Stimulated activated CD8-positive, alpha-beta memory T cell treated with anti-CD3 and anti-CD28 coated beads, Interleukin-15, amount 100 ng/mL, for 4 hours (primary cell): ENCODE measurements around the gene BSN.

ENCODE experiments used
- DNase-seq, 2 donors: peaks; one replicate each; pipeline ENCODE4 v3.0.0-alpha.2; 2020; ENCODE audit warnings: low read depth in 2 of 2

Gene BSN

DNA sequence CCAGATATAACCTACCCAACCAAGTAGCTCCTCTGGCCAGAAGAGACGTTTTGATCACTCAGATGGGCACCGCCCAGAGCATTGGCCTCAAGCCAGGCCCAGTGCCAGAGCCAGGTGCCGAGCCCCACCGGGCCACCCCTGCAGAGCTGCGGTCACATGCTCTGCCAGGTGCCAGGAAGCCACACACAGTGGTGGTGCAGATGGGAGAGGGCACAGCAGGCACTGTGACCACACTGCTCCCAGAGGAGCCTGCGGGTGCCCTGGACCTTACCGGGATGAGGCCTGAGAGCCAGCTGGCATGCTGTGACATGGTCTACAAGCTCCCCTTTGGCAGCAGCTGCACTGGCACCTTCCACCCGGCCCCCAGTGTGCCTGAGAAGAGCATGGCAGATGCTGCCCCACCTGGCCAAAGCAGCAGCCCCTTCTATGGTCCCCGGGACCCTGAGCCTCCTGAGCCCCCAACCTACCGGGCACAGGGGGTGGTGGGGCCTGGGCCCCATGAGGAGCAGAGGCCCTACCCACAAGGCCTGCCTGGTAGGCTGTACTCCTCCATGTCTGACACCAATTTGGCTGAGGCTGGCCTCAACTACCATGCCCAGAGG is 100.8 kb downstream of the BSN start:
- DNase-seq: no peak

DNA sequence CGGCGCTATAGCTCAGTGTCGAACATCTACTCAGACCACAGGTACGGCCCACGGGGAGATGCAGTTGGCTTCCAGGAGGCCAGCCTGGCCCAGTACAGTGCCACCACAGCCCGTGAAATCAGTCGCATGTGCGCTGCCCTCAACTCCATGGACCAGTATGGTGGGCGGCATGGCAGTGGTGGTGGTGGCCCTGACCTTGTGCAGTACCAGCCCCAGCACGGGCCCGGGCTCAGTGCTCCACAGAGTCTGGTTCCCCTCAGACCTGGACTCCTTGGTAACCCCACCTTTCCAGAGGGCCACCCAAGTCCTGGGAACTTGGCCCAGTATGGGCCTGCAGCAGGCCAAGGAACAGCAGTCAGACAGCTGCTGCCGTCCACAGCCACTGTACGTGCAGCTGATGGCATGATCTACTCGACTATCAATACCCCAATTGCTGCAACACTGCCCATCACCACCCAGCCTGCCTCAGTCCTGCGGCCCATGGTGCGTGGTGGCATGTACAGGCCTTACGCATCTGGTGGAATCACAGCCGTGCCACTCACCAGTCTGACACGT is 101.5 kb downstream of the BSN start:
- no peak for DNase-seq

DNA sequence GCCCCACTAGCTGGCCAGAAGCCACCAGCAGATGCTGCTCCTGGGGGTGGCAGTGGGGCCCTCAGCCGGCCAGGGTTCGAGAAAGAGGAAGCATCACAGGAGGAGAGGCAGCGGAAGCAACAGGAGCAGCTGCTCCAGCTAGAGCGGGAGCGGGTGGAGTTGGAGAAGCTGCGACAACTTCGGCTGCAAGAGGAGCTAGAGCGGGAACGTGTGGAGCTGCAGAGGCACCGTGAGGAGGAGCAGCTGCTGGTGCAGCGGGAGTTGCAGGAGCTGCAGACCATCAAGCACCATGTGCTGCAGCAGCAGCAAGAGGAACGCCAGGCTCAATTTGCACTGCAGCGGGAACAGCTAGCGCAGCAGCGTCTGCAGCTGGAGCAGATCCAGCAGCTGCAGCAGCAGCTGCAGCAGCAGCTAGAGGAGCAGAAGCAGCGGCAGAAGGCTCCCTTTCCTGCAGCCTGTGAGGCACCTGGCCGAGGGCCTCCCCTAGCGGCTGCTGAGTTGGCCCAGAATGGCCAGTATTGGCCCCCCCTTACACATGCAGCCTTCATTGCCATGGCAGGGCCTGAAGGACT is 102.3 kb downstream of the BSN start:
- no peak for DNase-seq

DNA sequence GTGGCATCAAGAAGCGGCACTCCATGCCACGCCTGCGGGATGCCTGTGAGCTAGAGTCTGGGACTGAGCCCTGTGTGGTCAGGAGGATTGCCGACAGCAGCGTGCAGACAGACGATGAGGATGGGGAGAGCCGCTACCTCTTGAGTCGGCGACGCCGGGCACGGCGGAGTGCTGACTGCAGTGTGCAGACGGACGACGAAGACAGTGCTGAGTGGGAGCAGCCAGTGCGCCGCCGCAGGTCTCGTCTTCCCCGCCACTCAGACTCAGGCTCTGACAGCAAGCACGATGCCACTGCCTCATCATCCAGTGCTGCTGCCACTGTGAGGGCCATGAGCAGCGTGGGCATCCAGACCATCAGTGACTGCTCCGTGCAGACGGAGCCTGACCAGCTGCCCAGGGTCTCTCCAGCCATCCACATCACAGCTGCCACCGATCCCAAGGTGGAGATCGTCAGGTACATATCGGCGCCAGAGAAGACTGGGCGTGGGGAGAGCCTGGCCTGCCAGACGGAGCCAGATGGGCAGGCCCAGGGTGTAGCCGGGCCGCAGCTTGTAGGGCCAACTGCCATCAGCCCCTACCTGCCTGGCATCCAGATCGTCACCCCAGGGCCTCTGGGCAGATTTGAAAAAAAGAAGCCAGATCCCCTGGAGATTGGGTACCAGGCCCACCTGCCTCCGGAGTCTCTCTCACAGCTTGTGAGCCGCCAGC is 103.1 kb downstream of the BSN start:
- DNase-seq: no peak

DNA sequence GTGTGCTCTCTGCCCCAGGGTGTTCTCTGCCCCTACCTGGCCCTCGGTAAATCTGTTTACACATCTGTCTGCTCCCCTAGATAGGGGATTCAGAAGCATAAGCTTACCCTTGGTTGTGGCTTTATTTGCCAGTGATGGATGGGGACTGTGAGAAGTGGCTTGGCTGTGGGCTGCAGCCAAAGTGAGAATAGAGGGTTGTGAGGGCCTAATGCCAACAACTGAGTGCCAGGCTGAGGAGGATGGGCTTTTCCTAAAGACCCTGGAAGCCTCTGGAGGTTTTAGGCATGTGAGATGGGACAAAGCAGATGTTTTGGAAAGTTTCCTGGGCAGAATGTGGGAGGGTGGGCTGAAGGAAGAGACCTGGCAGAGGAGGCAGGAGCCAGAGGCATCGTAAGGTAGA is 104.4 kb downstream of the BSN start:
- no peak for DNase-seq

DNA sequence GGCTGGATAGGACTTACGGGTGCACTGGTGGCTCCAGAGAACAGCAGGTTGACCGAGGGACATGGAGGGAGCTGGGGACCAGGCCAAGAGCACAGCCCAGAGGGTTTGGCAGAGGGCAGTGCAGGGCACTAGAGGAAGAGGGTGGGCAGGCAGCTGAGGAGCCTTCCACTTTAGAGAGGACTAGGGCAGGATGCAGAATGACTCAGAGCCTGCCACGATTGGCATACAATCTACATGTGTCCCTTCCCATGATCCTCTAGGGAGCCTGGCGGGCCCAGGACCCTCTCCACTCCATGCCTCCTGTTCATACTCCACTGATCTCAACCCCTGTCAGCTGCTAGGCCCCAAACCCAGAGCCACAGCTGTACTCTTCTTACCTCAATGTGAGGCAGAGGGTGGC is 105.5 kb downstream of the BSN start:
- DNase-seq: no peak

DNA sequence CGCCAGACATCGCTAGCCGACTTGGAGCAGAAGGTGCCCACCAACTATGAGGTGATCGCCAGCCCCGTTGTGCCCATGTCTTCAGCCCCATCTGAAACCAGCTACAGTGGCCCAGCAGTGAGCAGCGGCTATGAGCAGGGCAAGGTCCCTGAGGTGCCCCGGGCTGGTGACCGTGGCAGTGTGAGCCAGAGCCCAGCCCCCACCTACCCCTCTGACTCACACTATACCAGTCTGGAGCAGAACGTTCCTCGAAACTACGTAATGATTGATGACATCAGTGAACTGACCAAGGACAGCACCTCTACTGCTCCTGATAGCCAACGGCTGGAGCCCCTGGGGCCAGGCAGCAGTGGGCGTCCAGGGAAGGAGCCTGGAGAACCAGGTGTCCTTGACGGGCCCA is 107.0 kb downstream of the BSN start:
- DNase-seq: no peak

DNA sequence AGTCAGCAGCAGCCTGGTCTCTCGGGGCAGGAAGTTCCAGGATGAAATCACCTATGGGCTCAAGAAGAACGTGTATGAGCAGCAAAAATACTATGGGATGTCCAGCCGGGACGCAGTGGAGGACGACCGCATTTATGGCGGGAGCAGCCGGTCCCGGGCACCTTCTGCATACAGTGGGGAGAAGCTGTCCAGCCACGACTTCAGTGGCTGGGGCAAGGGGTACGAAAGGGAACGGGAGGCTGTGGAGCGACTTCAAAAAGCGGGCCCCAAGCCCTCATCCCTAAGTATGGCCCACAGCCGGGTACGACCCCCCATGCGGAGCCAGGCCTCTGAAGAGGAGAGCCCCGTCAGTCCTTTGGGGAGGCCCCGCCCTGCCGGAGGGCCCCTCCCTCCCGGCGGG is 107.7 kb downstream of the BSN start:
- no peak for DNase-seq

DNA sequence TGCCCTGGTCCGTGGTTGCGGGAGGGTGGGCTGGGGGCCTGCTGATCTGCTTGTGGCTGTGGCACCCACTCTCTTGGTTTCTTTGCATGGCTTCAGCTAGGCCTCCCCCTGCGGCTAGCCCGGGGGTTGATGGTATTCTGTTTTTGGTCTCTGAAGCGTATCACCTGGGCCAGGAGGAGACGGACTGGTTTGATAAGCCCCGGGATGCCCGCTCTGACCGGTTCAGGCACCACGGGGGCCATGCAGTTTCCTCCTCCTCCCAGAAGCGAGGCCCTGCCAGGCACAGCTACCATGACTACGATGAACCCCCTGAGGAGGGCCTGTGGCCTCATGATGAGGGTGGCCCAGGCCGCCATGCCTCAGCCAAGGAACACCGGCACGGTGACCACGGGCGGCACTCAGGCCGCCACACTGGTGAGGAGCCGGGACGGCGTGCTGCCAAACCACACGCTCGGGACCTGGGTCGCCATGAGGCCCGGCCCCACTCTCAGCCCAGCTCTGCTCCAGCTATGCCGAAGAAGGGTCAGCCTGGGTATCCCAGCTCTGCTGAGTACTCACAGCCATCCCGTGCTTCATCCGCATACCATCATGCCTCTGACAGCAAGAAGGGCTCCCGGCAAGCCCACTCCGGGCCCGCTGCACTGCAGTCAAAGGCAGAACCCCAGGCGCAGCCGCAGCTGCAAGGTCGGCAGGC is 108.6 kb downstream of the BSN start:
- no peak for DNase-seq

DNA sequence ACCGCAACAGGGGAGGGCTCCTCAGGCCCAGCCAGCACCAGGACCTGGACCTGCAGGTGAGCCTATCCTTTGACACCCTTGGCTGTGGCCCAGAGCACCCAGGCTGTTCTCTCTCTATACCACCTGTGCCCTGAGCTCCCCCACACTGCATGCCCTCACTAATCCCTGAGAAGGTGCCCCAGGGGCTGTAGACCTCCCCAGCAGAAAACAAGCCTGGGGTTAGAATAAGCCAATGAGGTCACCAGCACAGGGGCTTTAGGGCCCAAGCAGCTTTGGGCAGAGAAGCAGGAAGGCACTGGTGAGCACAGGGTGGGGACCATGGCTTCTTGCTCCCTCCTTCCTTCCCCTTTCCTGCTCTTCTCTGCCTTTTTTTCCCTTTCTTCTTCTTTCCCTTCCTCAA is 109.6 kb downstream of the BSN start:
- no peak for DNase-seq

DNA sequence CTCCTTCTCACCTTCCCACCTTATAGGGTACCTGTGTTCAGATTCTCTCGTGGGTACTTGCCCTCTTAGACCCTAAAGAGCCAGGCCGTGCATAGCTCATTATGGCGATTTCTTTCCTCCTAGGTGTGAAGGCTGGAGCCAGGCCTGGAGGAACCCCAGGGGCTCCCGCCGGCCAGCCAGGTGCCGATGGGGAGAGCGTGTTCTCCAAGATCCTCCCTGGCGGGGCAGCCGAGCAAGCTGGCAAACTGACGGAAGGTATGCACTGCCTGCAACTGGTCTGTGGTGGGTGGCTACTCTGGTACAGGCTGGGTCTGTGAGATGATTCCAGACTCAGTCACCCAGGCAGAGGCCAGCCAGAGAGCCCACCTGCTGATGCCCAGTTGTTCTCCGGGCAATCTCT is 110.0 kb downstream of the BSN start:
- DNase-seq: no peak

DNA sequence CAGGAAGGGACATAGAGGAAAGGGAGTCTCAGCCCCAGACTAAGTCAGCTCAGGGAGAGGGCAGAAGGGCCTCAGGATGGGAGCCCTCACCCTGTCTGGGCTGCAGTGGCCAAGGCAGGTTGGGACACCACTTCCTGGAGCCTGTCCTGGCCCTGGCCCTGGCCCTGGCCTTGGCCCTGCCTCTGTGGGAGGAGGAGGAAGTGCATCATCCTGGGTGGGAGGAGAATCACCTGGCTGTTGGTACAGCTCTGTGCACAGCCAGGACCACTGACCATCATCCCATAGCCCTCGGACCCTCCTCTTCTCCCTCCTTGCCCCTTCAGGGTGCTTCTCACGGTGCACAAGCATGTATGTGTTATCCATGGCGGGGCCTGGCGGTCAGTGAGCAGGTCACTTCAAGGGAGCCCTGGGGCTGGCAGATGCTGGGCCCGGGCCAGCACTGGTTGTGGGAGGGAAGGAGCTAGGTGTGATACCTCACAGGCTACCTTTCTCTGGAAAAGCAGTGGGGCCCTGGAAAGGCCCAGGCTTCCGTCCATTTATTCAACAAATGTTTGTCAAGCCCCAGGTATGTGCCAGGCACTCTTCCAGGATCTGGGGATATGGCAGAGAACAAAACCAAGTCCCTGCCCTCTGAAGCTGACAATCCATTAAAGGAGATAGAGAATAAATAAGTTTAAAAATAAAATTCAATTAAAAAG is 111.7 kb downstream of the BSN start:
- DNase-seq: no peak

DNA sequence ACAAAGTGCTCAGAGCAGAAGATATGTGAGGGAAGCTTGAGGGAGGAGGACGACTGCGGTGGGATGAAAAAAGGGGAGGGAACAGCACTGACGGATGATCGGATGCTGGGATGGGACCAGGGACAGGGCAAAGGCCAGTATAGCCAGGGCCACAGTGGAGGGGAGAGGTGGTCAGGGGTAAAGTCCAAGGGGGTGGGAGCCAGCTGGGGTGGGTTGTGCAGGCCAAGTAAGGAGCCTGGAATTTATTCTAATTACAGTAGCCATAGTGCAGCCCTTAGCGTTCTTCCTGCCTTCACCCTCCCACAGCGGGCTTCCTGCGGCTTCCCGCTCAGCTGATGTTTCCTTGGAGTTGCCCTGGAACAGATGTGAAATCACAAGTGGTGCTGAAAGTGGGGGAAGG is 112.3 kb downstream of the BSN start:
- no peak for DNase-seq

DNA sequence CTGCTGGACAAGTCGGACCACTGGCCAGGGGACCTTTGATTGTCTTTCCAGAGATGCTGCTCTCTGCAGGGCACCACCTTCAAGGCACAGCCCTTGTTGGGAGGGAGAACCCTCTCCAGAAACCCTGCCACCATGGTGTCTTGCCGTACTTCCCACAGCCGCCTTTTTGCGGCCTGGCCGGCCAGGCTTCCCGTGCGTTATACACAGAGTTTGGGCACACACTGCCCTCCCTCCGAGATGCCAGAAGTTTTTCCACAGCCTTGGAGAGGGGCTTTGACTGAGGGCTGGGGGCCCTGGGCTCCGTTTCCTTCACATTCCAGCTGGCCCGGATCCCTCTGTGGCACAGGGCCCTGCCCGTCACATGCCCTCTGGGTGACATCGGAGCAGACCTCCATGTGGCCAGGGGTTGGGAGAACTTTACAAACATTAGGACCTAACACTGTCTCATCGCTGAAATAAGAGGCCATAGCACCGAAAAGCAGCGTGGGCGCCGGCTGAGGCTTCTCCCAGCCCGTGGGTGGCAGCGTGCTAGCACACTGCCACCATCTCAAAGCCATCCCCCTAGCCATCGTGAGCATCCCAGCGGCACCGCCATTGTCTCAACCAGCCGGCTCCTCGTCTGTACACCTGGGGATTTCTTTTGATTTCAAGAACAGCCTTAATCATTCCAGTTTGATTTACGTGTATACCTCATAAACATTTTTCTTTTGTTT is 113.6 kb downstream of the BSN start:
- DNase-seq: no peak

DNA sequence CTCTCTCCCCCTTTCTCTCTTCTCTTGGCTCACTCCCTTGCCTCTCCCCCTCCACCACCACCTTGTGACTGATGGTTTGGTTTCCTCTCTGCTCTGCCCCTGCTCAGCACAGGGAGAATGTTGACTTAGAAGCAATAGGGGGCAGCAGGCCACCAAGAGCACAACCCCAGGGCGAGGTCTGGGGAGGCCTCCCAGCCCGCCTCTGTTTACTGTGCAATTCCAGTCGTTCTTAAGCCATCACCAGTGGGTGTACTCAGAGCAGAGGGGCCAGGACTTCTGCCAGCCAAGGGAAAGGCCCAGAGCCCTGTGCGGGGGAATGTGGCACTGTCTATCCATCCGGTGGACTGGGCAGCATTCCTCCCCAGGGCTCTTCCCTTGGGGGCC is 114.1 kb downstream of the BSN start:
- DNase-seq: no peak

DNA sequence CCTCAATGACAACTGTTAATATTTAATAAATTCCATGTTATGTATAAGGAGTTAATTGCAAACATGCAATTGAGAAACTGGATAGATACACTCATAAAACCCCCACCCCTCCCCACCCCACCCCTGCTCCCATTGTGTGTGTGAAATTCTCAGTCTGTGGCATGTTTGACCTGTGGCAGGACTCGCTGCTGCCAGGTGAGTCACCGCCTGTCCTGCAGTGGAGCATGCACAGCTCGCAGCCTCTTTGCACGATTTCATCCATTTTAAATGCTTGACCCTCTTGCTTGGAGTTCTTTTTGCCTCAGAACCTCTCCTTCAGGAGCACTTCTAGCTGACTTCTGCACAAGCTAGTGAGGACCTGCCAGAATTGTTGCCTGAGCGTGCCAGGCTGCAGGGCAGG is 114.6 kb downstream of the BSN start:
- DNase-seq: no peak

DNA sequence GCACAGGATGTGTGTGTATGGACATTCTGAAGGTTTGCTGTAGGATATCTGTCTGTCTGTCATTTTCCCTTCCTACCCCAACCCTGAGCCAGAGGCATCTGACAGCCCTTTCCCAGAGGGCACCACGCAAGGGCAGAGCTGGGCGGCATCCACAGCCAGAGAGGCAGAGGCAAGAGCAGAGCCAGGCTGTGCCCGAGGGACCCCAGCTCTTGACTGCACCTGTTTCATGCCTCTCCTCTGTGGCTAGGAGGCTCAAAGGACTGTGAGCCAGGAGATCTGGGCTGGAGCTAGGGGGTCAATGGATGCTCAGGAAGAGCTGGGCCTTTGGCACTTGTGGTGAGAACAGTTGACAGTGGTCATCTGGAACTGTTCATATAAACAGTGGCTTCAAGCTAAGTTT is 115.1 kb downstream of the BSN start:
- DNase-seq: no peak

DNA sequence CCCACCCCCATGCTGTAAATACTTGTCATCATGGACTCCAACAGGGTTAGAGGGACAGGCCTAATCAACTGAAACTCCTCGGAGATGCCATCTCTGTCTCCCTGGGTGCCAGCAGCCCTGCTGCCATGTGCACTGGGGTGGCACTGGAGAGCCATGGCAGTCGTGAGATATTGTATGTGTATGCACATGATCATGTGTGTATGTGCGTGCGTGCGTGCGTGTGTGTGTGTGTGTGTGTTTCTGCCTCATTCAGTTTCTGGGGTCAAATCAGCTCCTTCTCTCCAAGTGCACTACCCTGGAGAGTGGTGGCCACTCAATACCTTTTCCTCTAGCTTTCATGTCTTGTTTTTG is 116.6 kb downstream of the BSN start:
- DNase-seq: no peak

DNA sequence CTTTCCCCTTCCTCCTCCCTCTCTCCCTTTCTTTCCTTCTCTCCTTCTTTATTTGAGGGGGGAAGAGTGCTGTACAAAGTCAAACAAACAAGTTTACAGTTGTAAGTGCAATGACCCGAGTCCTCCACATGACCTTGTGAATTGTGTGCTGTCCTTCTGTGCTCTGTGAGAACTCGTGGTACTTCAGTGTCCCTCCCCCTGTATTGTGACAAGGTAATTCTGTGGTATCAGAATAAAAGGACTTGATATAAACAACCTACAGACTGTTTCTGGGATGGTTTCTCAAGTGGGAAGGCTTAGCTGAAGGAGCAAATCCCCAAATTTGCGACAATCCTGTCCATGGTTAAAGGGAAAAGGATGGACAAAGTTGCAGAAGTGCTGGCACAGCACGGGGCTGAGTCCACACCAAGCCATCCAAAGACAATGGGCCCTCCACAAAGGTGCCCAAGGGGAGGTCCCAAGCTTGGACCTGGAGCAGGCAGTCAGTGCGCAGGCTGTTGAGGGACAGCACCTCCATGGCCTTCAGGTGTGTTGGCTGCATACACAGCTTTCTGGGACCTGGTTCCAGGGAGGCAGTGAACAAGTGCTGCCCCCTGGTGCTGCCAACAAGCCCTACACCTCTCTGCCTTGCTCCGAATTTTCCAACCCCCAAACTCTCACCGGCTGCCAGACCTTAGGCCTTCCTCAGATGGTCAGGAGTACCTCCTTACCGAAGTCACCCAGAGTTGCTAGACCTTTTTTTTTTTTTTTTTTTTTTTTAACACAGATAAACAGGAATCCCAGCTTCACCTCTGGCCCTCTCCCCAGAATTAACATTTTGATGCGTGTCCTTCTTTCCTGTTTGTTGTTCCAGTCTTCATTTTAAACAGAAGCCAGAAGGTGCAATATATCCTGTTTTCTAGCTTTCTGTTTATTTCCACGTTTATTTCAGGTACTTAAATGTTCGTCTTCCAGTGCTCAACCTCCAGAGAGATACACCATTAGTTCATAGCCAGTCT is 117.3 kb downstream of the BSN start:
- peak; percentile 42 to 51 for DNase-seq

DNA sequence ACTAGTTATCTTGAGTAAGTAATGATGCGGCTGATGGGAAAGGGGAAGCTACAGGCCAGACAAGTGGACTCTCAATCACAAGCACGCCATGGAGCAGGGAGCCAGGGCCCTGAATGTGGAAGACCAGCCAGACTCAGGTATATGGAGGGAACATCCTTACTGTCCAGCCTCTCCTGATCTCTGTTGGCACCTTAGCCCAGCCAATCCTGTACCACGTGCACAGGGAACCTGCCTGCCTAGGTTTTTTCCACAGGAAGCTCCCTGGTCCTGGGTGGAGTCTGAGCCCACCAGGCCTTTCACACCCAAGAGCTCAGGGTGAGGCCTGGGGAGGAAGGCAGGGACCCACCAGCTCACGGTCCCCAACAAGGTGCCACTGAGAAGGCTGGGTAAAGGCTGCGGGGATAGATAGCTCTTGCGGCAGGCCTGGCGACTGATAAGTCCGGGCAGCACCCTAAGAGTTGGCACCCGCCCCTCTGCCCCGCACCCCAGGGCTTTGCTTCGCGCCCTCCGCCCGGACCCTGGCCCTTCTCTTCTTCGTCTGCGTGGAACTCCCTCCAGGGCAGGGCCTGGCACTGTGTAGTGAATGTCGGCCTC is 118.9 kb downstream of the BSN start:
- no peak for DNase-seq
